Dedifferentiated amniotic fluid mesenchymal stem cell (primary cell): Measurements from ENCODE around the gene SDK1.
"Not testable (repeated sequence)": the region's sequence is repeated elsewhere in the genome, so short reads cannot be mapped to it uniquely, and the experiment has no call there.

Source experiments
- DNase-seq: peaks from one replicate; pipeline ENCODE4 v3.0.0-alpha.2; 2016; ENCODE audit errors: extremely low spot score

Gene SDK1

GRCh38 chr7:4269746-4270145 is 968.7 kb downstream of the SDK1 start:
- DNase-seq, result no peak

DNA sequence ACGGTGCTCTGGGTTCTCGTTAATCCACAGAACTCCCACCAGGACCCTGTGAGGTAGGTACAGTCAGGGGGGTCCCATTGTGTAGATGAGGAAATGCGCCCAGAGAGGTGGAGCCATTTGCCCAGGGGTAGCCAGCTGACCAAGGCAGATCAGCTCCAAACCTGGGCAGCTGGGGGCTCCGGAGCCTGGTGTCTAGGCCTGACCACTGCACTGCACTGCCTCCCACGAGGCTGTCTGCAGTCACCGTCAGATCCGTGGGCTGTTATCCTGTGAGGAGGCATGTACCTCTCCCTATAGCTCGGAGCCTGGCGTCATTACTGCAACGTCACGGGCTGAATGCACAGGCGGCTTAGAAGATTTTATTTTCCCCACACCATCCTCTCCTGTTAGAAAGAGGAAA is 969.2 kb downstream of the SDK1 start:
- no peak for DNase-seq

GRCh38 chr7:4270941-4271715 is 970.1 kb downstream of the SDK1 start:
- no peak for DNase-seq

DNA sequence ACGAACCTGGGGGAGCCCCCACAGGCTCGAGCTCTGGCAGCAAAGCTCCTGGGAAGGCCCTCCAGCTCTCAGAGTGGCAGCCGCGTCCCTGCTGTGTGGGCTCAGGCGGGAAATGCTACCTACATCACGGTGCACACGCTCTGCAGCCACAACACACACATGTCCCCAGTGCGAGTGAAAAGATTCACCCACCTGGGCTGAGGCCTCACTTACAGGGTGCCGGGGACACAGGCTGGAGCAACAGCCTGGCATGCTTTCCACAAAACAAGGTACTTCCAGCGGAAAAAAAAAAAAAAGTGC is 970.6 kb downstream of the SDK1 start:
- DNase-seq, result no peak

DNA sequence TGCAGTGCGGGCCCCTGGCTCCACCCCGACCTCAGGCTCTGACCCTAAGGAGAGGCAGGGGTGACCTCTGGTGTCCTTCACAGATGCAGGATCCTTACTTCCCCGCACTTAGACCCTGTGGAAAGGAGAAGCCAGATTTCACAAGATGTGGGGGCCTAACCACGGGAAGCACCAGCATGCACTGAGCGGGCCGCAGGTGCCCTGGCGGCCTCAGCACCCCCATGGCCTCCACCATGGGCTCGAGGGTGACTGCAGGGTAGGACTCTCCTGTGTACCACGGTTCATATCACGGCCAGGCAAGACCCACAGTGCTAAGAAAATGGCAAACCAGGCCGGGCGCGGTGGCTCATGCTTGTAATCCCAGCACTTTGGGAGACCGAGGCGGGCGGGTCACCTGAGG is 971.1 kb downstream of the SDK1 start:
- DNase-seq, result no peak

- DNase-seq, result no peak
Measured at GRCh38 chr7:4273566-4274230, 972.6 kb downstream of the SDK1 start.

- DNase-seq, result no peak
Measured at GRCh38 chr7:4274286-4274685, 973.2 kb downstream of the SDK1 start.

DNA sequence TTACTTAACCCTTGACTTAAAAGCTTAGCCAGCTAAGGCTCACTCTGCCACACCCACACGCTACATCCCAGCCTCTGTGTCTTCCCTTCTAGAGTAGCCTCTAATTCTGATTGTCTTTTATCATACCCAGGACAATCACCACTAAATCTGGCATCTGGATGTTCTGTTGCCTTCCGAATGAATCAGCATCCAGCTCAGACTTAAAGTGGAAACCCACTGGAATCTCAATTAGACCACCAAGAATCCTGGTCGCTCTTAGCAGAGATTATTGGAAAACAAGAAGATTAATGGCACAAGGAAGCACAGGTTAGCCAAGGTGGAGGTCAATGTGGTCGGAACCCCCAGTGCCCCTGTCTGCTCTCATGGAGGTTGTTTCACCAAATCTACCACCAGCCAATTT is 976.9 kb downstream of the SDK1 start:
- no peak for DNase-seq

DNA sequence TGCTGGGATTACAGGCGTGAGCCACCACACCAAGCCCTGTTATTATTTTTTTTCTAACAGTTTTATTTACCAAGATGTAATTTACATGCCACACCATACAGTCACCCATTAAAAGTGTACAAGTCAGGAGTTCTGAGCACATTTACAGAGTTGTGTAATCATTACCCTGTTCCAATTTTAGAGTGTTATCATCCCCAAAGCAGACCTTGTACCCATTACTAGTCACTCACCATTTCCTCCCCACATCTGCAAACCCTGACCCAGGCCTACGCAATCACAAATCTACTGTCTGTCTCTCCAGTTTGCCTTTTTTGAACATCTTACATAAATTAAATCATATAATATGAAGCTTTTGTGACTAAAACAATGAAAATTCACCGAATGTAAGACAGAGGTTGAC is 978.2 kb downstream of the SDK1 start:
- no peak for DNase-seq

- no peak for DNase-seq
Measured at GRCh38 chr7:4281231-4281993, 980.4 kb downstream of the SDK1 start.

DNA sequence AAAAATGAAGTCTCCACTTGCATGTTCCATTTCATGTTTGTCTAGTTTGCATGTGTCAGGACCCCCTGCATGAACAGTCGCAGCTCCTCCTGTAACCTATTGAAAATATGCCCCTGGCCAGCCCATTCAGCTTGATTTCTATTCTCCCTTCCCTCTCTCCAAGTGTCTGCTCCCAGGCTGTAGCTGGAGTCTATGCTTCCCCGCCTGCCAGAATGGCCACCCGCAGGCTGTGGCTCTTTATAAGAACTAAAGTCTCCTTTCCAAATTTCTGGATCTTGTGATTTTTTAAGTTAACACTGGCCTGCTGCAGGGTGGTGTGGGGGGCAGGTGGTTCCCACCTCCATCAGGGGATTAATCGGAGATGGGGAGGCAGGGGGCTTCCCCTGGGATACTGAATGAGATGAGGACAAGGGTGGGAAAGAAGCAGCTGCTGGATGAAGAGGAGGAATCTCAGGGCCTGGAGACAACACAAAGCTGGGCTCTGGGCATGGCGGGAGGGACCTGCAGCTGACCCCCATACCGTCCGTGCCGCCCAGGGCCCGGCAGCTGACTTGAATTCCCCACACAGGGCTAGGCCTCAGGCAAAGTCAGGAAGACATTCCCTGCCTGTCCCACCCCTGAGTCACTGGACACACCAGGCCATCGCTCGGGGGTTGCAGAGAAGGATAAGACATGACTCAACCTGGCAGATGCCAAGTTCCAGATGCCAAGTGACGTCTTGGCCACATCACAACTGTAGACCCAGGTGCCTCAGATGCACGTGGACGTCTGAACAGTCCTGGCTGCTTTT is 981.6 kb downstream of the SDK1 start:
- DNase-seq, result no peak

GRCh38 chr7:4286351-4286750 is 985.3 kb downstream of the SDK1 start:
- no peak for DNase-seq

GRCh38 chr7:4288791-4289394 is 987.8 kb downstream of the SDK1 start:
- no peak for DNase-seq

DNA sequence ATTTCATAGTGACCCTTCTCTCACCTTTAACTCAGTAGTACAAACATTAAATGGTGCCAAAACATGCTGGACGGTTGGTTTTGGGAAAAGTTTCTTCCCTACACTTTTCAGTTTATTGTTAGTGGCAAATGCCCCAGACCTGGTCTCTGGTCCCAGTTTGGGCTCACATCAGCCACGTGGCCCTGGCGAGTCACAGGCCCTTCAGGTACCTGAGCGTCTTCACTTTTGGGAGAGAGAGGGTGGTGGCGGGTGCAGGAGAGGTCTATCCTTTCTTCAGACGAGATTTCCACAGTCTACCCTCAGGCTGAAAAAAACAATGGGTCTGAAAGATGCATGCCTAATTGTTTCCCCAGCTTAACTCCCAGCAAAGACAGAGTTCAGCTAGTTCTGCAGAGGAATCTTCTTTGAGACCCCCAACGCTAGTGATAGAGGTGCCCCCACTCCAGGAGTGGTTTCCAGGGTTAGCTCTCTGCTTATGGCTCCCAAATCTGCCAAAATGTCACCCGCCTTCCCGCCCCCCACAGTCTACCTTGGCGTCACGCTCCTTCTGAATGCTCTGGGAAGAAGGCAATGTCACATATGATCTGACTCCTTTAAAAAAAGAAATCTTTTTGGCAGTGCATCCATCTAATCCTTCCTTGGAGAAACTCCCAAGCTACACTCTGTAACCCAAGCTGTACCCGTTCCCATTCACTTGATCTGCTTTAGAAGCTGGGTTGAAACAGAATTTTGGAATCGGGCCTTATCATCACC is 996.3 kb downstream of the SDK1 start:
- no peak for DNase-seq

GRCh38 chr7:4297918-4298219 is 996.8 kb downstream of the SDK1 start:
- DNase-seq, result no peak

DNA sequence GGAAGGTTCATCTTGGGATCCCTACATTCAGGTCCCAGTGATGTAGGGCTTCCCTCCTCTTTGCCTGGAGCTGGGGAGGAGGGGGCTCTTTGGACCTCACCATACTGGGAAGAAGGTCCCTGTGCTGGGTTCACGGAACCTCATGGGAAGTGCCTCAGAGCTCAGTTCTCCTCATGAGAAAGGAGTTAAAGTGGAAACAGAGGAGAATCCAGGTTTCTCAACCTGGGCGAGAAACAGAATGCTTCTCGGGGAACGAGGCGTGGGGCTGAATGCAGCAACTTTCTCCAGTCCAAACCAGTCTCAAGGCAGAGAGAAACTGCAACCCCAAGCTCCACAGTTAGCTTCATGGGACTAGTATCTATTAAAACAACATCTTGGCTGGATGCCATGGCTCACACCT is 998.4 kb downstream of the SDK1 start:
- no peak for DNase-seq

DNA sequence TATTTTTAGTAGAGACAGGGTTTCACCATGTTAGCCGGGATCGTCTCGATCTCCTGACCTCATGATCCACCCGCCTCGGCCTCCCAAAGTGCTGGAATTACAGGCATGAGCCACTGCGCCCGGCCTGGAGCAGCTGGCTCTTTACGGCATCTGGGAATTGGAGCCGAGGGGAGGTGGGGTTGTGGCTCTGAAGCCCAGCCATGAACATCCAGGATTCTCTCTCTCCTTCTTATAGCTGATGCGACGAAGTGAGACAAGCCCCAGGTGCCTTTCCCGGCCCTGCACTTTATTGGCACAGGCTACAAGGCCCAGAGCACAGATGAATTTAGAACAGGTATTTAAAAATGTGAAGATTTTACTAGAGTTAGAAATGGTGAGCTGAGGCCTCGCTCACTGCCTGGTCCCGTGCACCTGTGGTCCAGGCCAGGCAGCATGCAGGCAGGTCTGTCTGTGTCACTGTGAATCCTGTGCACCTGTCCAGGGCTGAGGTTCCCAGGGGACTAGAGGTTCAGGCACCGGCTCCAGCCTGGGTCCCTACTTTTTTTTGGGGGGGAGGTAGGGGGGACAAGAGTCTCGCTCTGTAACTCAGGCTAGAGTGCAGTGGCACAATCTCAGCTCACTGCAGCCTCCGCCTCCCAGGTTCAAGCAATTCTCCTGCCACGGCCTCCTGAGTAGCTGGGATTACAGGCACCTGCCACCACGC is 1001.3 kb downstream of the SDK1 start:
- DNase-seq, result no peak

DNA sequence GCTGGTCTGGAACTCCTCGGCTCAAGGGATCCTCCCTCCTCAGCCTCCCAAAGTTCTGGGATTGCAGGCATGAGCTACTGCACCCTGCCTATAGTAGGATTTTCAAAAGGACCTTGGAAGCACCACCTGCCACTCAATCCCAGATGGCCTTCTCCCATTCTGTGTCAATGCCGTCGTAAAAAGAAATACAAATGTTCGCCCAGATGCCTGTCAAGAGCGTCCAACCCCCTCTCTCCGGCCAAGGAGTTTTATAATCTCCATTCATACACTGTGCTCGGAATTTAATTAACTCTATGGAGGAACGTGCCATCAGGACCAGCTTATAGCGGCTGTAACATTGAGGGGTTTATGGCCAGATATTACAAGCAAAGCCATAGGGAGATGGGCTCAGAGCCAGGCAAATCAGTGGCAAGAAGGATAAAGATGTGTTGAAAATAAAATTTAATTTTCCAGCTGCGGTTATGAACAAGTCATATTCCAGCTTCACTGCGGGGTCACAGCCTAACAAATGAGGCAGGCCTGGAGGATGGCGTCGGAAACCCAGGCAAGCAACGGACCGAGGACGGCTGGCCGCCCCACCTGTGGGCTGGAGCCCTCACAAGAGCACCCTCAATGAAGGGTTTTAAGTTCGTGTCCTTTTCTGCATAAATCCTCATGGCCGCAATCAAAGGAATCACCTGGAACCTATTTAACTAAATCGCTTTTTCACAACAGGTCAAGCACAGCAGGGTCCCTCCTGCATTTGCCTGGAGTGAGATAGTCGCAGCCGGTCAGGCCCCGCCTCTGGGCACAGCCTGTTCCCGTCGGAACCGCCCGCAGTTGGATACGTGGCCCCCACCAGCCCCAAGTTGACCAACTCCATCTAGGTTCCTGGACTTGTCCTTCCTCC is 1006.5 kb downstream of the SDK1 start:
- no peak for DNase-seq

DNA sequence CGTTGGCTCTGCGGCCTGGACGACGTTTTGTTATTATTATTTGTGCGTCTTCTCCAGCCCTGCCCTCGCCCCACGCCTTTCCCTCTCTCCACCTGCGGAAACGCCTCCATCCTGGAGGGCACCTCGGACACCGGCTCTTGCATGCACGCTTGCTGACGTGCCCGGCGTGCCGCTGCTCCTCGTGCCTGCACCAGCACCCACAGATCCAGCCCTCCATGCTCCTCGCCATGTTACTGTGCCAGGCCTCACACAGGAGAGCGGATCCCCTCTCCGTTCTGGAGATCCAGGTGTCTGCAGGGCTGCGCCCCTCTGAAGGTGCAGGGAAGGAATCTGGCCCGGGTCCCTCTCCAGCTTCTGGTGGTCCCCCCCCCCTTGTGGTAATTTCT is 1007.1 kb downstream of the SDK1 start:
- no peak for DNase-seq

GRCh38 chr7:4313911-4314310 is 1012.9 kb downstream of the SDK1 start:
- DNase-seq, result not testable (repeated sequence)
